Measurements from ENCODE around the gene UMOD.

Gene UMOD

DNA sequence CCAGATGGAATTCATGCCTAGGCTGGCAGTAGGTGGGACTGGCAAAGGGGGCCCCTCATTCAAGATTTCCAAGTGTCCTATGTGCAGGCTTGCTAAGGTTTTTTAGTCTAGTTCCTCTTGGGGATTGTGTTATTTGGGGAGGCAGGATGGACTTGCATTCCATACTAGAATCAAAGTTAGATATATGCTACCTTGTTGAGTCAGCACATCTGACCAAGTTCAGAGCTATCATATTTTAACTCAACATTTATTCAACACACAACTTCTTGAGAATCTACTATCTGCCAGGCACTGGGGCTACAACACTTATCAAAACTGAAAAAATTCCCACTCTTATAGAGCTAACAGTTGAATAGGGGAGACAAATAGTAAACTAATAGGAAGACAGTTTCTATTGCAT, 31.9 kb downstream of the UMOD start:
- H3K4me3 ChIP-seq (ENCODE audit: severe bottlenecking) = no peak overlapping the region
- H3K4me1 ChIP-seq (ENCODE audit: insufficient read depth, poor library complexity, severe bottlenecking) = no peaks in the 10 kb centered on the region
- H3K9me3 ChIP-seq (ENCODE audit: severe bottlenecking) = no peaks in the 10 kb centered on the region
- no peaks in the 10 kb centered on the region for H3K36me3 ChIP-seq (ENCODE audit: low read depth)
- no peak overlapping the region for H3K27ac ChIP-seq (ENCODE audit: poor library complexity, severe bottlenecking)
- DNase-seq (ENCODE audit: low spot score) (no peak), ATAC-seq (ENCODE audit: low read depth) (no peak)
- no peak for TF ChIP-seq CTCF (IDR thresholded peaks at IDR 0.05; ENCODE audit: poor library complexity, severe bottlenecking)
- H3K27me3 ChIP-seq (ENCODE audit: insufficient read depth, poor library complexity, severe bottlenecking) = peaks cover 12% of the 10 kb centered on the region

- TF ChIP-seq CTCF (IDR thresholded peaks at IDR 0.05; ENCODE audit: poor library complexity, severe bottlenecking) = no peak
- H3K27ac ChIP-seq (ENCODE audit: poor library complexity, severe bottlenecking) = no peak overlapping the region
- H3K4me1 ChIP-seq (ENCODE audit: insufficient read depth, poor library complexity, severe bottlenecking) = no peaks in the 10 kb centered on the region
- H3K36me3 ChIP-seq (ENCODE audit: low read depth) = no peaks in the 10 kb centered on the region
- no peak for DNase-seq (ENCODE audit: low spot score)
- no peak for ATAC-seq (ENCODE audit: low read depth)
- H3K9me3 ChIP-seq (ENCODE audit: severe bottlenecking) = no peaks in the 10 kb centered on the region
- peaks cover 12% of the 10 kb centered on the region for H3K27me3 ChIP-seq (ENCODE audit: insufficient read depth, poor library complexity, severe bottlenecking)
- no peak overlapping the region for H3K4me3 ChIP-seq (ENCODE audit: severe bottlenecking)
Observed at GRCh38 chr16:20320178-20320577, 32.3 kb downstream of the UMOD start.

DNA sequence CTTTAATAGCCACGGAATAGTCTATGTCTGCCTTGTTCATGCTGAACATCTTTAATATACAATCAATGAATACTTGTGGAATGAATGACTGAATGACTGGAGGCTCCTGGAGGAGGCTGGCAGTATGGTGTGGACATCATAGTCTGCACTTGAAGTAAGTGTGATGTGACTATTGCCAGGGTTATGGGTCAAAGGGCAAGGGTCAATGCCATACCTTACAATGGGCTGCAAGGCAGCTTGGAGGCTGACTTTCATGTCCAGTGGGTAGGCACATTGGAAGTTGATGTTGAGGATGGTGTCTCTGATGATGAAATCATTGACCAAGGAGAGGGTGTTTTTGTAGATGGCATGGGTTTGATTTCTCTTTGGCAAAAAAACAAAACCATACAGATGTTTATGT, 33.1 kb downstream of the UMOD start:
- H3K27ac ChIP-seq (ENCODE audit: poor library complexity, severe bottlenecking) = no peak overlapping the region

DNA sequence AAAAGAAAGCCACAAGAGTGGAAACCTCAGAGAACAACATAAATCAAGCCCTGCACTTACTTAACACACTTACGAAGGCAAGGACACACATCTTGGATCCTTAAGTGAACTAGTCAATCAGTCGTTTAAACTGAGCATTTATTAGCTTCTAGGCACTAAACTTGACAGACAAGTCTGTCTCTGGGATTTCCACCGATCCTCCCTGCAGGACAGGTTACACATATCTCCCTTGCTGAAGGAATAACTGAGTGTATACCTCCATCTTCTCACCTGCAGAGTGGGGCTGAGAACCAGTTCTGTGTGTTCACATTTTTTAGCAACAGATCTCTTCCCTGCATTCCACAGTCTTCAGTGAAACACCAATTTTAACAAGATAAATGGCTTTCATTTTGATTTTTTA, 34.1 kb downstream of the UMOD start:
- ATAC-seq (ENCODE audit: low read depth) = no peak

More for the DNA sequence above, 33.1 kb downstream of the UMOD start:
- H3K36me3 ChIP-seq (ENCODE audit: low read depth) = no peaks in the 10 kb centered on the region
- no peaks in the 10 kb centered on the region for H3K4me1 ChIP-seq (ENCODE audit: insufficient read depth, poor library complexity, severe bottlenecking)
- no peaks in the 10 kb centered on the region for H3K9me3 ChIP-seq (ENCODE audit: severe bottlenecking)
- DNase-seq (ENCODE audit: low spot score) = no peak
- no peak for ATAC-seq (ENCODE audit: low read depth)
- peaks cover 12% of the 10 kb centered on the region for H3K27me3 ChIP-seq (ENCODE audit: insufficient read depth, poor library complexity, severe bottlenecking)
- no peak for TF ChIP-seq CTCF (IDR thresholded peaks at IDR 0.05; ENCODE audit: poor library complexity, severe bottlenecking)
- H3K4me3 ChIP-seq (ENCODE audit: severe bottlenecking) = no peak overlapping the region

More for the DNA sequence above, 34.1 kb downstream of the UMOD start:
- DNase-seq (ENCODE audit: low spot score) = no peak
- Histone ChIP-seq H3K9me3 (ENCODE audit: severe bottlenecking) (no peaks in the 10 kb centered on the region), H3K4me1 (ENCODE audit: insufficient read depth, poor library complexity, severe bottlenecking) (no peaks in the 10 kb centered on the region), H3K36me3 (ENCODE audit: low read depth) (no peaks in the 10 kb centered on the region), H3K27ac (ENCODE audit: poor library complexity, severe bottlenecking) (no peak overlapping the region), H3K4me3 (ENCODE audit: severe bottlenecking) (no peak overlapping the region), H3K27me3 (ENCODE audit: insufficient read depth, poor library complexity, severe bottlenecking) (peaks cover 12% of the 10 kb centered on the region)
- no peak for TF ChIP-seq CTCF (IDR thresholded peaks at IDR 0.05; ENCODE audit: poor library complexity, severe bottlenecking)
